A549 (cell line): ENCODE results near the gene PID1. TPM values are rescaled to one million over a fixed set of nuclear protein-coding genes. Genes with fewer than 3 reads are reported as not detected.

Source experiments
- ATAC-seq, 2 experiments: fragments of 200-7000 bp in 1 of 2; fragments of >200 bp in 1 of 2; cut with Nextera tagmentation in 1 of 2; cut with Tn5 transposase in 1 of 2; 3 replicates each; pipeline versions ENCODE4 v1.8.0 to v1.9.1; 2018 to 2020; ENCODE audit warnings: mild to moderate bottlenecking in 1 of 2, moderate library complexity in 1 of 2
- CTCF ChIA-PET: fragments of 300-600 bp; sonication (Branson Sonifier 250); formaldehyde crosslinking; extraction: SDS; loops from one replicate; lab custom pipeline; 2021; ENCODE audit warnings: antibody characterized with exemption, inconsistent platforms; lab: Yijun Ruan, JAX
- POLR2A ChIA-PET: fragments of 350-600 bp; formaldehyde crosslinking; extraction: SDS; loops from one replicate; lab custom pipeline; 2021; ENCODE audit warnings: antibody characterized with exemption, inconsistent platforms; lab: Yijun Ruan, JAX
- DNase-seq, 2 experiments: peaks; one replicate each; pipeline versions ENCODE4 v3.0.0 to v3.0.0-alpha.2; 2011 to 2016; ENCODE audit warnings: low read depth in 1 of 2, low spot score in 1 of 2
- FAIRE-seq: peaks from 2 replicates; lab custom pipeline; 2011; peaks lifted over from hg19 to GRCh38; lab: Jason Lieb, UNC
- H3K27ac ChIP-seq, 2 experiments: fragments of >200 bp; sonication (Bioruptor Twin); formaldehyde crosslinking; 3 replicates each; pipeline ENCODE4 v1.5.1; 2016 to 2017
- H3K4me1 ChIP-seq: fragments of >200 bp; sonication (Bioruptor Twin); formaldehyde crosslinking; 3 replicates; pipeline ENCODE4 v1.6.1; 2016
- H3K4me2 ChIP-seq: fragments of >200 bp; sonication (Bioruptor Twin); formaldehyde crosslinking; 3 replicates; pipeline ENCODE4 v1.6.1; 2016
- H3K4me3 ChIP-seq: fragments of >200 bp; sonication (Bioruptor Twin); formaldehyde crosslinking; 3 replicates; pipeline ENCODE4 v1.5.1; 2016
- H3K9me3 ChIP-seq: fragments of >200 bp; sonication (Bioruptor Twin); formaldehyde crosslinking; 3 replicates; pipeline ENCODE4 v1.6.1; 2016
- BCL3 ChIP-seq: fragments of >200 bp; sonication (Bioruptor Twin); formaldehyde crosslinking; IDR thresholded peaks from 3 replicates; pipeline ENCODE4 v1.6.1; 2016
- BHLHE40 ChIP-seq: IDR thresholded peaks from 2 replicates; pipeline ENCODE4 v1.6.1; 2012; ENCODE audit warnings: low read depth, low read length, inconsistent platforms
- CBX8 ChIP-seq: fragments of 200-600 bp; sonication (generic); IDR thresholded peaks from 2 replicates; pipeline ENCODE4 v1.6.1; 2016
- CTCF ChIP-seq: fragments of >200 bp; sonication (Bioruptor Twin); formaldehyde crosslinking; IDR thresholded peaks from 3 replicates; pipeline ENCODE4 v1.5.1; 2016
- EHF ChIP-seq: fragments of 250-450 bp; sonication (Bioruptor Pico); IDR thresholded peaks from 2 replicates; pipeline ENCODE4 v1.5.0; 2020; ENCODE audit warnings: mild to moderate bottlenecking
- HDAC2 ChIP-seq: fragments of 200-600 bp; sonication (generic); IDR thresholded peaks from 2 replicates; pipeline ENCODE4 v1.6.1; 2016
- HOXA7 ChIP-seq: fragments of 250-450 bp; sonication (Bioruptor Pico); IDR thresholded peaks from 2 replicates; pipeline ENCODE4 v1.5.0; 2020; ENCODE audit warnings: mild to moderate bottlenecking, moderate library complexity
- NR3C1 ChIP-seq: fragments of >200 bp; sonication (Bioruptor Twin); formaldehyde crosslinking; IDR thresholded peaks from 3 replicates; pipeline ENCODE4 v1.6.1; 2017
- POLR2A ChIP-seq: IDR thresholded peaks from 2 replicates; pipeline ENCODE4 v1.6.1; 2012; ENCODE audit warnings: mild to moderate bottlenecking, low read length
- RAD21 ChIP-seq, 2 experiments: fragments of >200 bp in 1 of 2; sonication (Bioruptor Twin) in 1 of 2; formaldehyde crosslinking in 1 of 2; IDR thresholded peaks in 1 of 2; conservative IDR thresholded peaks in 1 of 2; 2 replicates in 1 of 2; 3 replicates in 1 of 2; pipeline ENCODE4 v1.6.1; 2012 to 2018; ENCODE audit warnings: inconsistent platforms in 1 of 2
- SREBF2 ChIP-seq: fragments of 450-650 bp; IDR thresholded peaks from 2 replicates; pipeline ENCODE4 v1.6.1; 2014; ENCODE audit warnings: mild to moderate bottlenecking, moderate library complexity
- TFCP2L1 ChIP-seq: fragments of 250-450 bp; sonication (Bioruptor Pico); IDR thresholded peaks from 2 replicates; pipeline ENCODE4 v1.5.0; 2021; ENCODE audit warnings: mild to moderate bottlenecking
- ZNF302 ChIP-seq: fragments of 250-450 bp; sonication (Bioruptor Pico); IDR thresholded peaks from 2 replicates; pipeline ENCODE4 v1.9.0; 2021; ENCODE audit warnings: inconsistent platforms, mild to moderate bottlenecking, moderate library complexity
- whole genome bisulfite sequencing: methylation state at CpG from one replicate; pipeline ENCODE4 v1.1.6; 2017; ENCODE audit errors: missing lambda C conversion rate; 5-methylcytosine and 5-hydroxymethylcytosine counted together
- polyA plus RNA-seq, 4 experiments: library from polyadenylated mRNA; depleted of rRNA in 3 of 4; stranded (reverse); fragments of >200 nt; fragmentation: RNase III in 1 of 4; extraction: RNeasy Plus Mini Kit Qiagen cat#74134 plus additional on column Dnase treatment in 1 of 4; gene quantifications; 2 replicates in 3 of 4; 3 replicates in 1 of 4; pipeline ENCODE4 v1.2.3, GENCODE V29; 2011 to 2017
- TF ChIP-seq, protein P1 (sequence below): fragments of 450-650 bp; IDR thresholded peaks from 2 replicates; pipeline ENCODE4 v1.6.1; 2014; ENCODE audit warnings: antibody characterized with exemption
- TF ChIP-seq, protein P2 (sequence below): IDR thresholded peaks from 2 replicates; pipeline ENCODE4 v1.6.1; 2012
- TF ChIP-seq, protein P3 (sequence below): fragments of 250-450 bp; sonication (Bioruptor Pico); IDR thresholded peaks from 2 replicates; pipeline ENCODE4 v1.5.0; 2020; ENCODE audit warnings: low read depth, mild to moderate bottlenecking, moderate library complexity

PID1 gene
- polyA plus RNA-seq, 2 of the 4 experiments (the other 2 are of a cell fraction), result 0.75 to 2.7 TPM

DNA sequence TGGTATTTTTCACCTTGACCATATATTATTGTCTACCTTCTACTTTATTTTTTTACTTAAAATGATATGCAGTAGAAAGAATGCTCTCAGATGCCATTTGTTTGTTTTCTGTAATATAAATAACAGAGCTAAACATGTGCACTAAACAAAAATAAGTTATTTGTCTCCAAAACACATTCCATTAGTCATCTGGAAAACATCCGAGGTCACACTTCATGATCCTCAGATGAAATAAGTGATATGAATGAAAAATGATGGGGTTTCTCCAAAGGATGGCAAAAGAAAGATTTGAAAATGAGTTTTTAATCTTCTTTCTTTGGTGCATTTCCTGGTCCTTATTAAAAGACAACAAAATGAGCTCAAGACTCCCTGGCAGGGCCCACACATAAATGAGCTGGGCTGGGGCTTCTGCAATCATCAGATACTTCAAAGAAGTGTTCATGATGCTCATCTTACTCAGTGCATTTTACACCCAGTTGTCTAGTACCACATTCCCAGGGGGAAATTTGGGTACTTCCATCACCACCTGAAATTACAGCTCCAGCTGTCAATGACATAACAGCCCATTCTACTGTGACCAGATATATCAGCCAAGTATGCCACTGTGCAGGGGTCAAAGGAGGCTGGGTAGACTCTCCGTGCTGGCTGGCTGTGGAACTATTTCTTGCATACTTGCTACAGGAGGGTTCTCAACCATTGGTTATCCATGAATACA, 283.5 kb downstream of the PID1 start:
- FAIRE-seq, result no peak
- H3K27ac ChIP-seq, result no peak overlapping the region
- CTCF ChIA-PET, result no interaction called here
- ATAC-seq, result no peak
- DNase-seq, result no peak
- TF ChIP-seq BHLHE40, result no peak
- TF ChIP-seq ZNF302 (CRISPR knock-in tag), result no peak
- H3K4me2 ChIP-seq, result no peak overlapping the region
- POLR2A ChIA-PET, result no interaction called here
- no peak overlapping the region for H3K4me3 ChIP-seq
- WGBS, result 3% methylated on average over 2 of the region's 2 CpGs
- H3K4me1 ChIP-seq, result no peaks in the 10 kb centered on the region
- H3K9me3 ChIP-seq, result no peaks in the 10 kb centered on the region

DNA sequence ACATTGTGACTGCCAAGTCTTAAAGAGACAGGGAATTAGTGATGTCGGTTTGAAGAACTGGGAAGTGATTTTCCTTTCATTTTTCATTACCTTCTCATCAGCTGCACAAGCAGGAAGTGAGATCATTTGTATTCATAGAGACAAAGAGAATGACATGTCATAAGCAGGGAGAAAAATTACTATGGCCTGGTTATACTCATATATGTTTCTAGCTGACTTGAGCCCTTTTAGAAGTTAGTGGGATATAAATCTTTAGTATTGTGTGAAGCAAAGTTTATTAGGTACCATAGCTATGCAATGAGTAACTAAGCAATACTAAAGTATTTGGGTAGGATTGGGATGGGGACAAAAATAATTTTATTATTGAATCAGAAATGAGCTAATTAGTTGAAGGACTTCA, 284.1 kb downstream of the PID1 start:
- no peak overlapping the region for H3K27ac ChIP-seq
- ChIA-PET CTCF (no interaction called here), POLR2A (no interaction called here)
- DNase-seq (no peak), ATAC-seq (no peak), FAIRE-seq (no peak)
- H3K4me2 ChIP-seq, result no peak overlapping the region
- 0% methylated on average over 1 of the region's 1 CpG for WGBS
- H3K9me3 ChIP-seq, result peaks cover 2% of the 10 kb centered on the region; the same call in 1 of the 3 replicates
- H3K4me3 ChIP-seq, result no peak overlapping the region
- TF ChIP-seq HOXA7 (CRISPR knock-in tag), result no peak
- TF ChIP-seq SREBF2, result no peak
- TF ChIP-seq TFCP2L1 (CRISPR knock-in tag), result no peak
- no peak for TF ChIP-seq POLR2A
- TF ChIP-seq EHF (CRISPR knock-in tag), result no peak
- TF ChIP-seq BCL3, result no peak
- TF ChIP-seq, protein P1, sequence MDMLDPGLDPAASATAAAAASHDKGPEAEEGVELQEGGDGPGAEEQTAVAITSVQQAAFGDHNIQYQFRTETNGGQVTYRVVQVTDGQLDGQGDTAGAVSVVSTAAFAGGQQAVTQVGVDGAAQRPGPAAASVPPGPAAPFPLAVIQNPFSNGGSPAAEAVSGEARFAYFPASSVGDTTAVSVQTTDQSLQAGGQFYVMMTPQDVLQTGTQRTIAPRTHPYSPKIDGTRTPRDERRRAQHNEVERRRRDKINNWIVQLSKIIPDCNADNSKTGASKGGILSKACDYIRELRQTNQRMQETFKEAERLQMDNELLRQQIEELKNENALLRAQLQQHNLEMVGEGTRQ, result no peak
- no peak for TF ChIP-seq NR3C1
- no peak for TF ChIP-seq CBX8
- TF ChIP-seq, protein P2, sequence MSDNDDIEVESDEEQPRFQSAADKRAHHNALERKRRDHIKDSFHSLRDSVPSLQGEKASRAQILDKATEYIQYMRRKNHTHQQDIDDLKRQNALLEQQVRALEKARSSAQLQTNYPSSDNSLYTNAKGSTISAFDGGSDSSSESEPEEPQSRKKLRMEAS, result no peak
- no peak for TF ChIP-seq CTCF
- TF ChIP-seq, protein P3, sequence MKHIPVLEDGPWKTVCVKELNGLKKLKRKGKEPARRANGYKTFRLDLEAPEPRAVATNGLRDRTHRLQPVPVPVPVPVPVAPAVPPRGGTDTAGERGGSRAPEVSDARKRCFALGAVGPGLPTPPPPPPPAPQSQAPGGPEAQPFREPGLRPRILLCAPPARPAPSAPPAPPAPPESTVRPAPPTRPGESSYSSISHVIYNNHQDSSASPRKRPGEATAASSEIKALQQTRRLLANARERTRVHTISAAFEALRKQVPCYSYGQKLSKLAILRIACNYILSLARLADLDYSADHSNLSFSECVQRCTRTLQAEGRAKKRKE (CRISPR knock-in tag), result no peak
- H3K4me1 ChIP-seq, result no peaks in the 10 kb centered on the region

GRCh38 chr2:228983700-228984099, 287.4 kb downstream of the PID1 start:
- ATAC-seq (no peak), FAIRE-seq (no peak), DNase-seq (no peak)
- Histone ChIP-seq H3K4me2 (no peak overlapping the region), H3K9me3 (peaks cover 4% of the 10 kb centered on the region; the same call in 1 of the 3 replicates)
- ChIA-PET CTCF (no interaction called here), POLR2A (no interaction called here)
- TF ChIP-seq RAD21 (conservative IDR thresholded peaks at IDR 0.05 in 1 of 2, IDR thresholded peaks at IDR 0.05 in 1 of 2) (no peak), HDAC2 (no peak)
- TF ChIP-seq, all 56 proteins: peak for 0
- 17% methylated on average over 4 of the region's 4 CpGs for WGBS
- no peak overlapping the region for H3K27ac ChIP-seq
- no peak overlapping the region for H3K4me3 ChIP-seq
- H3K4me1 ChIP-seq, result no peaks in the 10 kb centered on the region
